Endothelial cell (in vitro differentiated cells): ENCODE measurements around the gene CSNK1D. TPM values are rescaled to one million over a fixed set of nuclear protein-coding genes. Genes with fewer than 3 reads are reported as not detected.

Experiments used
- DNase-seq: peaks from one replicate; pipeline ENCODE4 v3.0.0; 2021; ENCODE audit warnings: low spot score
- H3K27ac Mint-ChIP-seq: one replicate; pipeline ENCODE4 v1.8.0; 2021; ENCODE audit warnings: mixed read lengths, inconsistent platforms; ENCODE audit not compliant: unreplicated experiment
- H3K27me3 Mint-ChIP-seq: one replicate; pipeline ENCODE4 v1.8.0; 2021; ENCODE audit warnings: mild to moderate bottlenecking, moderate library complexity, mixed read lengths, inconsistent platforms; ENCODE audit not compliant: unreplicated experiment
- H3K36me3 Mint-ChIP-seq: one replicate; pipeline ENCODE4 v1.8.0; 2021; ENCODE audit warnings: mild to moderate bottlenecking, low read depth, mixed read lengths, inconsistent platforms; ENCODE audit not compliant: unreplicated experiment
- H3K4me1 Mint-ChIP-seq: one replicate; pipeline ENCODE4 v1.8.0; 2021; ENCODE audit warnings: mild to moderate bottlenecking, mixed read lengths, inconsistent platforms; ENCODE audit not compliant: unreplicated experiment
- H3K4me3 Mint-ChIP-seq: one replicate; pipeline ENCODE4 v1.8.0; 2021; ENCODE audit warnings: mild to moderate bottlenecking, mixed read lengths, inconsistent platforms; ENCODE audit not compliant: unreplicated experiment
- H3K9me3 Mint-ChIP-seq: one replicate; pipeline ENCODE4 v1.8.0; 2021; ENCODE audit warnings: mixed read lengths, inconsistent platforms; ENCODE audit not compliant: unreplicated experiment
- CTCF ChIP-seq: fragments of 200-600 bp; sonication (generic); IDR thresholded peaks from one replicate; pipeline ENCODE4 v1.5.0; 2021; ENCODE audit warnings: antibody characterized with exemption; ENCODE audit not compliant: unreplicated experiment
- total RNA-seq: library from RNA; stranded (reverse); fragmentation: NEBNext Ultra II Directional; extraction: Animal tissue kit (Norgen Biotek cat#: 25700); gene quantifications from one replicate; pipeline ENCODE4 v1.2.1, GENCODE V29; 2021; ENCODE audit not compliant: unreplicated experiment

Gene CSNK1D
- total RNA-seq, 1 donor from 2014 or later, result 149 TPM

GRCh38 chr17:82217530-82218204 is 55.8 kb downstream of the CSNK1D start:
- no peak for DNase-seq
- peaks cover 4% of the 10 kb centered on the region for H3K27me3 Mint-ChIP-seq
- H3K4me1 Mint-ChIP-seq, result peaks cover 3% of the 10 kb centered on the region
- peaks cover 4% of the 10 kb centered on the region for H3K36me3 Mint-ChIP-seq
- no peak for TF ChIP-seq CTCF
- H3K9me3 Mint-ChIP-seq, result no peaks in the 10 kb centered on the region
- no peak overlapping the region for H3K4me3 Mint-ChIP-seq
- H3K27ac Mint-ChIP-seq, result no peak overlapping the region

GRCh38 chr17:82217120-82217529 is 56.4 kb downstream of the CSNK1D start:
- Mint-ChIP-seq H3K4me3 (no peak overlapping the region), H3K4me1 (peaks cover 3% of the 10 kb centered on the region), H3K27ac (no peak overlapping the region)

GRCh38 chr17:82216301-82217119 is 57.0 kb downstream of the CSNK1D start:
- Mint-ChIP-seq H3K4me3 (no peak overlapping the region), H3K27ac (no peak overlapping the region), H3K4me1 (peaks cover 3% of the 10 kb centered on the region), H3K27me3 (peaks cover 5% of the 10 kb centered on the region), H3K36me3 (peaks cover 4% of the 10 kb centered on the region), H3K9me3 (no peaks in the 10 kb centered on the region)
- no peak for DNase-seq
- no peak for TF ChIP-seq CTCF

More at GRCh38 chr17:82217120-82217529, 56.4 kb downstream of the CSNK1D start:
- no peaks in the 10 kb centered on the region for H3K9me3 Mint-ChIP-seq
- H3K27me3 Mint-ChIP-seq, result peaks cover 4% of the 10 kb centered on the region
- H3K36me3 Mint-ChIP-seq, result peaks cover 4% of the 10 kb centered on the region
- no peak for DNase-seq
- TF ChIP-seq CTCF, result no peak

- H3K4me3 Mint-ChIP-seq, result no peak overlapping the region
- H3K4me1 Mint-ChIP-seq, result peaks cover 3% of the 10 kb centered on the region
- TF ChIP-seq CTCF, result no peak
- no peak overlapping the region for H3K27ac Mint-ChIP-seq
- peaks cover 4% of the 10 kb centered on the region for H3K36me3 Mint-ChIP-seq
- H3K27me3 Mint-ChIP-seq, result peaks cover 5% of the 10 kb centered on the region
- DNase-seq, result no peak
- H3K9me3 Mint-ChIP-seq, result no peaks in the 10 kb centered on the region
Measured at GRCh38 chr17:82215972-82216300, 57.6 kb downstream of the CSNK1D start.
